MM.1S (cell line): ENCODE data around the gene IL1RAPL1.
"Not testable (repeated sequence)": the region's sequence is repeated elsewhere in the genome, so short reads cannot be mapped to it uniquely, and the experiment has no call there.

Experiments used
- DNase-seq: peaks from one replicate; pipeline ENCODE4 v3.0.0-alpha.2; 2015
- H2AFZ ChIP-seq: fragments of 300-600 bp; sonication (generic); 2 replicates; pipeline ENCODE4 v1.6.0; 2016; ENCODE audit warnings: antibody characterized with exemption, low read length
- H3F3A ChIP-seq: fragments of 300-600 bp; sonication (generic); 2 replicates; pipeline ENCODE4 v1.6.1; 2016; ENCODE audit warnings: mild to moderate bottlenecking, antibody characterized with exemption, low read length, moderate library complexity, mixed read lengths; ENCODE audit not compliant: insufficient read depth
- H3K27ac ChIP-seq: fragments of 300-600 bp; sonication (generic); 2 replicates; pipeline ENCODE4 v1.5.1; 2016; ENCODE audit warnings: mild to moderate bottlenecking, low read length
- H3K27me3 ChIP-seq: fragments of 300-600 bp; sonication (generic); replicated peaks from 2 replicates; pipeline ENCODE4 v1.6.0; 2016; ENCODE audit warnings: low read length; ENCODE audit not compliant: insufficient read depth
- H3K36me3 ChIP-seq: fragments of 300-600 bp; sonication (generic); replicated peaks from 2 replicates; pipeline ENCODE4 v1.6.1; 2016; ENCODE audit warnings: mild to moderate bottlenecking, low read length, mixed read lengths; ENCODE audit not compliant: insufficient read depth
- H3K4me1 ChIP-seq: fragments of 300-600 bp; sonication (generic); 2 replicates; pipeline ENCODE4 v1.6.1; 2016; ENCODE audit warnings: low read length, mixed read lengths
- H3K4me2 ChIP-seq: fragments of 300-600 bp; sonication (generic); 2 replicates; pipeline ENCODE4 v1.6.0; 2016; ENCODE audit warnings: low read depth, low read length
- H3K4me3 ChIP-seq: fragments of 300-600 bp; sonication (generic); 2 replicates; pipeline ENCODE4 v1.5.1; 2016; ENCODE audit warnings: low read length, mixed read lengths
- H3K79me2 ChIP-seq: fragments of 300-600 bp; sonication (generic); 2 replicates; pipeline ENCODE4 v1.6.1; 2016; ENCODE audit warnings: mixed run types, low read length, mixed read lengths
- H3K9ac ChIP-seq: fragments of 300-600 bp; sonication (generic); 2 replicates; pipeline ENCODE4 v1.6.1; 2016; ENCODE audit warnings: low read length, mixed read lengths
- H3K9me2 ChIP-seq: fragments of 300-600 bp; sonication (generic); replicated peaks from 2 replicates; pipeline ENCODE4 v1.6.1; 2016; ENCODE audit warnings: mild to moderate bottlenecking, low read length, mixed read lengths; ENCODE audit not compliant: insufficient read depth
- H3K9me3 ChIP-seq: fragments of 300-600 bp; sonication (generic); replicated peaks from 2 replicates; pipeline ENCODE4 v1.6.1; 2016; ENCODE audit warnings: mild to moderate bottlenecking, low read length, mixed read lengths; ENCODE audit not compliant: insufficient read depth
- H4K20me1 ChIP-seq: fragments of 300-600 bp; sonication (generic); 2 replicates; pipeline ENCODE4 v1.6.1; 2016; ENCODE audit warnings: mild to moderate bottlenecking, low read length, moderate library complexity, mixed read lengths; ENCODE audit not compliant: insufficient read depth
- CTCF ChIP-seq: fragments of 300-600 bp; sonication (generic); IDR thresholded peaks from 2 replicates; pipeline ENCODE4 v1.5.1; 2016; ENCODE audit warnings: antibody characterized with exemption, low read length, mixed read lengths
- EZH2 ChIP-seq: fragments of 300-600 bp; sonication (generic); optimal IDR thresholded peaks from 2 replicates; pipeline ENCODE3; 2017; ENCODE audit warnings: low read depth, mild to moderate bottlenecking, antibody characterized with exemption, low read length, mixed read lengths
- EZH2phosphoT487 ChIP-seq: fragments of 300-600 bp; sonication (generic); IDR thresholded peaks from 2 replicates; pipeline ENCODE4 v1.6.1; 2018; ENCODE audit warnings: antibody characterized with exemption, low read length

Gene IL1RAPL1

GRCh38 chrX:28756647-28757046, 169.4 kb downstream of the IL1RAPL1 start:
- no peaks in the 10 kb centered on the region for H4K20me1 ChIP-seq
- no peak overlapping the region for H3K4me2 ChIP-seq
- peaks cover 4% of the 10 kb centered on the region; the same call in 1 of the 2 replicates for H3K4me1 ChIP-seq
- H3K4me3 ChIP-seq: no peak overlapping the region
- TF ChIP-seq EZH2phosphoT487 (no peak), CTCF (no peak), EZH2 (no peak)
- no peak overlapping the region for H3K9ac ChIP-seq
- H3F3A ChIP-seq: no peaks in the 10 kb centered on the region
- no peak overlapping the region for H2AFZ ChIP-seq
- no peaks in the 10 kb centered on the region for H3K36me3 ChIP-seq
- no peaks in the 10 kb centered on the region for H3K9me2 ChIP-seq
- H3K27me3 ChIP-seq: no peaks in the 10 kb centered on the region
- no peaks in the 10 kb centered on the region for H3K9me3 ChIP-seq
- no peak overlapping the region for H3K27ac ChIP-seq
- H3K79me2 ChIP-seq: no peaks in the 10 kb centered on the region
- no peak for DNase-seq

GRCh38 chrX:28757290-28757689, 170.0 kb downstream of the IL1RAPL1 start:
- Histone ChIP-seq H3K27me3 (no peaks in the 10 kb centered on the region), H3K9ac (no peak overlapping the region), H4K20me1 (no peaks in the 10 kb centered on the region), H3K79me2 (no peaks in the 10 kb centered on the region), H3K36me3 (no peaks in the 10 kb centered on the region), H3K4me2 (no peak overlapping the region), H3F3A (no peaks in the 10 kb centered on the region), H3K4me1 (peaks cover under 1% of the 10 kb centered on the region; the same call in 1 of the 2 replicates), H3K9me3 (no peaks in the 10 kb centered on the region), H3K9me2 (no peaks in the 10 kb centered on the region), H3K27ac (no peak overlapping the region), H3K4me3 (no peak overlapping the region), H2AFZ (no peak overlapping the region)
- no peak for TF ChIP-seq EZH2phosphoT487
- TF ChIP-seq CTCF: no peak
- TF ChIP-seq EZH2: no peak
- DNase-seq: no peak

- H4K20me1 ChIP-seq, H3K79me2 ChIP-seq, H3K9ac ChIP-seq, H3K4me3 ChIP-seq, H3K9me3 ChIP-seq, H3K4me1 ChIP-seq, DNase-seq, H3K36me3 ChIP-seq, H3K4me2 ChIP-seq, H3K27me3 ChIP-seq, H3F3A ChIP-seq, H3K9me2 ChIP-seq, H3K27ac ChIP-seq, H2AFZ ChIP-seq: not testable (repeated sequence)
These were observed 179.3 kb downstream of the IL1RAPL1 start for GRCh38 chrX:28766561-28766960.

GRCh38 chrX:28773807-28774206, 186.6 kb downstream of the IL1RAPL1 start:
- no peaks in the 10 kb centered on the region for H3K9me2 ChIP-seq
- no peaks in the 10 kb centered on the region for H3K36me3 ChIP-seq
- DNase-seq: no peak
- no peak overlapping the region for H3K9ac ChIP-seq
- H3K27ac ChIP-seq: no peak overlapping the region
- no peak overlapping the region for H3K4me3 ChIP-seq
- no peaks in the 10 kb centered on the region for H3K27me3 ChIP-seq
- TF ChIP-seq EZH2 (no peak), EZH2phosphoT487 (no peak), CTCF (no peak)
- no peaks in the 10 kb centered on the region for H3K9me3 ChIP-seq
- no peaks in the 10 kb centered on the region for H4K20me1 ChIP-seq
- no peak overlapping the region for H3K4me2 ChIP-seq
- no peaks in the 10 kb centered on the region for H3F3A ChIP-seq
- no peaks in the 10 kb centered on the region for H3K79me2 ChIP-seq
- no peaks in the 10 kb centered on the region for H3K4me1 ChIP-seq
- H2AFZ ChIP-seq: no peak overlapping the region
